ENCODE measurements around the gene ZBTB17. TPM values are rescaled to one million over a fixed set of nuclear protein-coding genes. Genes with fewer than 3 reads are reported as not detected.

Gene ZBTB17
- total RNA-seq, 1 donor from 2014 or later, result 19.5 TPM

DNA sequence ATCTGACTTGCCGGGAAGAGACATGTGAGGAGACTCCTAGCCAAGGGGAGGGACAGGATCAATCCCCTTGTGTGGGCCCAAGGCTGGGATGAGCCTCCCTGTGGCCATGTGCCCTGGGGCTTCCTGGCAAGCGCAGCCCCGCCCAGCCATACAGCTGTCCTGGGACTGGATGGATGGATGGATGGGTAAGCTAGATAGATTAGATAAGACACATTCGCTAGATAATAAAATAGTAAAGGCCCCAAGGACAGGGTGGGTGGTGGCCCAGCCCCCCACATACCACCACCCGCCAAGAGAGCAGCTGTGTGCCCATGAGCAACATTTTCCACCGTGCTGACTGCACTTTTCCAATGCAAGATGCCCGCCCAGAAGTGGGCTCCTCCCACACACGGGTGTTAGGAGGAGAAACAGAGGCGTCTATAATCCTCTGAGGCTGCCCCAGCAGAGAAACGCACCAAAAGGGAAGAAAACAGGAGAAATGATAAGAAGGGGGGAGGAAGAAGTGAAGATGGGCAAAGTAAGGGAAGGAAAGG, 25.1 kb downstream of the ZBTB17 start:
- Mint-ChIP-seq H3K4me3 (no peak overlapping the region), H3K27ac (peak overlapping the region; percentile 31), H3K27me3 (ENCODE audit: insufficient read depth, low read depth) (peaks cover 8% of the 10 kb centered on the region), H3K36me3 (peaks cover 19% of the 10 kb centered on the region), H3K9me3 (no peaks in the 10 kb centered on the region), H3K4me1 (peaks cover 62% of the 10 kb centered on the region)
- Histone ChIP-seq H3K4me3 (no peak overlapping the region), H3K27ac (no peak overlapping the region), H4K20me1 (ENCODE audit: low read depth) (peaks cover 82% of the 10 kb centered on the region), H3K4me1 (peaks cover 10% of the 10 kb centered on the region), H2AFZ (replicated peaks) (no peak overlapping the region), H3K9me3 (ENCODE audit: low read depth) (no peaks in the 10 kb centered on the region), H3K9ac (no peak overlapping the region), H3K27me3 (no peaks in the 10 kb centered on the region), H3K36me3 (no peaks in the 10 kb centered on the region), H3K79me2 (ENCODE audit: low read depth) (peaks cover 16% of the 10 kb centered on the region), H3F3A (ENCODE audit: low read depth) (no peaks in the 10 kb centered on the region), H3K4me2 (no peak overlapping the region)
- DNase-seq (ENCODE audit: low spot score), result no peak
- TF ChIP-seq EZH2 (IDR thresholded peaks at IDR 0.05) (no peak), EZH2phosphoT487 (IDR thresholded peaks at IDR 0.05) (no peak)
- TF ChIP-seq, protein P1, sequence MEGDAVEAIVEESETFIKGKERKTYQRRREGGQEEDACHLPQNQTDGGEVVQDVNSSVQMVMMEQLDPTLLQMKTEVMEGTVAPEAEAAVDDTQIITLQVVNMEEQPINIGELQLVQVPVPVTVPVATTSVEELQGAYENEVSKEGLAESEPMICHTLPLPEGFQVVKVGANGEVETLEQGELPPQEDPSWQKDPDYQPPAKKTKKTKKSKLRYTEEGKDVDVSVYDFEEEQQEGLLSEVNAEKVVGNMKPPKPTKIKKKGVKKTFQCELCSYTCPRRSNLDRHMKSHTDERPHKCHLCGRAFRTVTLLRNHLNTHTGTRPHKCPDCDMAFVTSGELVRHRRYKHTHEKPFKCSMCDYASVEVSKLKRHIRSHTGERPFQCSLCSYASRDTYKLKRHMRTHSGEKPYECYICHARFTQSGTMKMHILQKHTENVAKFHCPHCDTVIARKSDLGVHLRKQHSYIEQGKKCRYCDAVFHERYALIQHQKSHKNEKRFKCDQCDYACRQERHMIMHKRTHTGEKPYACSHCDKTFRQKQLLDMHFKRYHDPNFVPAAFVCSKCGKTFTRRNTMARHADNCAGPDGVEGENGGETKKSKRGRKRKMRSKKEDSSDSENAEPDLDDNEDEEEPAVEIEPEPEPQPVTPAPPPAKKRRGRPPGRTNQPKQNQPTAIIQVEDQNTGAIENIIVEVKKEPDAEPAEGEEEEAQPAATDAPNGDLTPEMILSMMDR (IDR thresholded peaks at IDR 0.05), result no peak

DNA sequence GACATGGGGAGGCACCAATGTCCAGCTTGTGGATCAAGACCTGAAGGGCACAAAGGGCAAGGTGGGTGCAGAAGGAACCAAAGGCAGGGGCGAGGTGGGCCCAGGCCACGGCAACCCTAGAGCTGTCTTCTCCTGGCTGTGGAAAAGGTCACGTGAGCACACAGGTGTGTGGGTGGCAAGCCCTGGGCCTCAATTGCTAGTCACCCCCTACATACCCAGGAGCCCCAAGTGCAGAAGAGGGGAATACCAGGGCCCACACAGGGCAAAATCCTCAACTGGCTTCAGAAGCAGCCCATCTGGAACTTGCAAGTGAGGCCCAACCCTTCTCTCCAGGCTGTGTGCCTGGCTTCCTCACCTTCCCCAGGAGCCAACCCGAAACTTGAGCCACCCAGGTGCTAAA, 25.6 kb downstream of the ZBTB17 start:
- Histone ChIP-seq H2AFZ (replicated peaks) (no peak overlapping the region), H3K27ac (no peak overlapping the region), H3K4me3 (no peak overlapping the region), H3K4me1 (peaks cover 10% of the 10 kb centered on the region), H4K20me1 (ENCODE audit: low read depth) (peaks cover 78% of the 10 kb centered on the region), H3K36me3 (no peaks in the 10 kb centered on the region), H3K27me3 (no peaks in the 10 kb centered on the region), H3K4me2 (no peak overlapping the region), H3F3A (ENCODE audit: low read depth) (no peaks in the 10 kb centered on the region), H3K9ac (no peak overlapping the region), H3K79me2 (ENCODE audit: low read depth) (peaks cover 12% of the 10 kb centered on the region), H3K9me3 (ENCODE audit: low read depth) (no peaks in the 10 kb centered on the region)
- TF ChIP-seq EZH2phosphoT487 (IDR thresholded peaks at IDR 0.05) (no peak), EZH2 (IDR thresholded peaks at IDR 0.05) (no peak)
- TF ChIP-seq, protein P1 (IDR thresholded peaks at IDR 0.05), result no peak
- H3K36me3 Mint-ChIP-seq, result peaks cover 19% of the 10 kb centered on the region
- no peak overlapping the region for H3K27ac Mint-ChIP-seq
- DNase-seq (ENCODE audit: low spot score), result no peak
- no peak overlapping the region for H3K4me3 Mint-ChIP-seq
- peaks cover 8% of the 10 kb centered on the region for H3K27me3 Mint-ChIP-seq (ENCODE audit: insufficient read depth, low read depth)
- H3K9me3 Mint-ChIP-seq, result no peaks in the 10 kb centered on the region
- H3K4me1 Mint-ChIP-seq, result peaks cover 62% of the 10 kb centered on the region

DNA sequence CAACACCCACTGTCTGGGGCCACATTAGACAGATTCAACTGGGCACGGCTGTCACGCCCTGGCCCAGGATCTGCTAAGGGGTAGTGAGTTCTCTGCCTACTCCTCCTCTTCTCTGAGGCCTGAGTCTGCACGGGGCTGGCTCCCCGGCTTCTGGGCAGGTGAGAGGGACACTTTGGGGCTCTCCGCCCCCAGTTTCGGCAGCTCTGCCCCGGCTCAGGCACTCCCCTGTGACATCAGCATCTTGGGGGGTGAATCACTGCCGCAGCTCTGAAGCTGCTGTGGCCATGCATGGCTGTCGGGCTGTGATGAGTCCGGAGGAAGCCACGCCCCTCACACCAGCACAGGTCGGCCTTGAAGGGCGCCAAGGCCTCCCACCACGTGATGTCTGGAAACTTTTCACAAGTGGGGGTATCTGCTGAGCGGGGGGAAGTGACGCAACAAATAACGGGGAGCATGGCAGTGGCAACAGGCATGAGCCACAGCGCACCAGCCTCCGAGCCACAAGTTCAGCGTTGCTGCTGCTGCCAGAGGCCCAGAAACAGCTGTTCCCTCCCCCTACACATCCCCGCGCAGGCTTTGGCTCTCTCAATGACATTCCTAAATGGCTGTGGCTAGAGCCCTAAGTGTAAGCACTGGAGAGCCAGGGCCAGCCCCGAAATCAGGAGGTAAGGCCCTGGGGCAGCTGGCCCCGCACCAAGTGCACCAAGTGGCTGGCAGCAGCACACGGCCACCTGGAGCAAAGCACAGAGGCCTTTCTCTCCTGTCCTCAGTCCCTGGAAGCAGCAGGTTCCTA, 26.3 kb downstream of the ZBTB17 start:
- Histone ChIP-seq H4K20me1 (ENCODE audit: low read depth) (peaks cover 74% of the 10 kb centered on the region), H3K27ac (no peak overlapping the region), H3K27me3 (no peaks in the 10 kb centered on the region), H3K9ac (no peak overlapping the region), H3K36me3 (no peaks in the 10 kb centered on the region), H2AFZ (replicated peaks) (no peak overlapping the region), H3F3A (ENCODE audit: low read depth) (no peaks in the 10 kb centered on the region), H3K9me3 (ENCODE audit: low read depth) (no peaks in the 10 kb centered on the region), H3K4me3 (no peak overlapping the region), H3K4me2 (no peak overlapping the region), H3K4me1 (peaks cover 10% of the 10 kb centered on the region), H3K79me2 (ENCODE audit: low read depth) (peaks cover 5% of the 10 kb centered on the region)
- Mint-ChIP-seq H3K36me3 (peaks cover 16% of the 10 kb centered on the region), H3K27ac (no peak overlapping the region), H3K4me1 (peaks cover 59% of the 10 kb centered on the region), H3K27me3 (ENCODE audit: insufficient read depth, low read depth) (peaks cover 8% of the 10 kb centered on the region), H3K4me3 (no peak overlapping the region), H3K9me3 (no peaks in the 10 kb centered on the region)
- TF ChIP-seq EZH2 (IDR thresholded peaks at IDR 0.05), result no peak
- no peak for TF ChIP-seq EZH2phosphoT487 (IDR thresholded peaks at IDR 0.05)
- TF ChIP-seq, protein P1 (IDR thresholded peaks at IDR 0.05), result no peak
- DNase-seq (ENCODE audit: low spot score), result peak; percentile 48

All from neural progenitor cell (in vitro differentiated cells).